Endothelial cell of umbilical vein (primary cell): Measurements from ENCODE around the gene KCNH1.

Experiments
- EZH2 ChIP-seq: IDR thresholded peaks from 2 replicates; pipeline ENCODE4 v1.6.1; 2012; ENCODE audit warnings: borderline replicate concordance, low read depth, mild to moderate bottlenecking, moderate library complexity, low read length, inconsistent platforms; ENCODE audit not compliant: severe bottlenecking
- JUN ChIP-seq: IDR thresholded peaks from 2 replicates; pipeline ENCODE4 v1.6.1; 2011; ENCODE audit warnings: borderline replicate concordance, low read depth; ENCODE audit not compliant: insufficient read length, insufficient read depth
- POLR2A ChIP-seq: IDR thresholded peaks from 2 replicates; pipeline ENCODE4 v1.6.1; 2012; ENCODE audit warnings: low read depth, mild to moderate bottlenecking, control low read depth, low read length

DNA sequence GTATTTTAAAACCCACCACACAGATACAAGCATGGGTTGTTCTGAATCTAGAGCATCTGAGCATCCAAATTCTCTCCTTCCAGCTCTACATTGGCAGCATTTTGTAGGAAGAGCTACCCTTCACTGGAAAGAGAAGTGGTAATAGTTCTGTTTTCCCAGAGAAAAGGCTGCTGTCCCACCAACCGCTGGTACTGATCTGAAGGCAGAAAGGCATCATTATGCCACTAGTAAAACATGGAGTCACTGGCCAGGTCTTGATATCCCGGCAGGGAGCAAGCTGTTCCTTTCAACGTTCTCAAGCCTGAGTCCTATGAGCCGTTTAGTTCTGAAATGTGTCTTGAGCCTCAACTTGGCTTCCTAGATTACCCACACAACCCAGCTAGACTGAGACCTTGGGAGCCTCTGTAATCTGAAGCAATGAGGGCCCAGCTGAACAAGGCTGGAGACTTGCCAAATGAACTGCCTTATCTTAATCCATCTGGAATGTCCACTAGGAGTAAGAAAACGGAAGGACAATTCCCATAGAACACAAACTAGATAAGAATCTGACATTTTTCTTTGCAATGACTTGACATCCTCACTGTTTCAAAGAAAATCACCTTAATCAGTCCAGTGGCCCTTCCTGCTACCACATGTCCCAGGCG is 116.8 kb downstream of the KCNH1 start:
- no peak for TF ChIP-seq POLR2A
- TF ChIP-seq JUN = no peak
- no peak for TF ChIP-seq EZH2
